OCI-M2 (cell line): ENCODE results near the gene B4GALT2.

Experiments
- DNase-seq: peaks from one replicate; lab custom pipeline; 2025; ENCODE audit not compliant: unreplicated experiment; lab: John Stamatoyannopoulos, UW

Gene B4GALT2

GRCh38 chr1:43946236-43947060 lies 32.6 kb upstream of the B4GALT2 start, which contains the start of gene IPO13:
IPO13 (plus strand) TSS chr1:43946950; CDS start chr1:43947601, 651 bp downstream.
- DNase-seq = peak; percentile 86

GRCh38 chr1:43947061-43947873 lies 31.7 kb upstream of the B4GALT2 start:
- no peak for DNase-seq

- DNase-seq = no peak
Measured at GRCh38 chr1:43947874-43948437, 31.1 kb upstream of the B4GALT2 start.

- DNase-seq = no peak
Measured at GRCh38 chr1:43949678-43950077, 29.3 kb upstream of the B4GALT2 start.

GRCh38 chr1:43951021-43951985 lies 27.7 kb upstream of the B4GALT2 start:
- no peak for DNase-seq

GRCh38 chr1:43952731-43953346 lies 26.2 kb upstream of the B4GALT2 start:
- no peak for DNase-seq

GRCh38 chr1:43953361-43953760 lies 25.6 kb upstream of the B4GALT2 start:
- no peak for DNase-seq

- DNase-seq = no peak
Measured at GRCh38 chr1:43954036-43954435, 25.0 kb upstream of the B4GALT2 start.

GRCh38 chr1:43956234-43956633 lies 22.8 kb upstream of the B4GALT2 start:
- DNase-seq = no peak

- no peak for DNase-seq
Measured at GRCh38 chr1:43957407-43958040, 21.5 kb upstream of the B4GALT2 start.

GRCh38 chr1:43958351-43959255 lies 20.4 kb upstream of the B4GALT2 start:
- no peak for DNase-seq

GRCh38 chr1:43960798-43961197 lies 18.2 kb upstream of the B4GALT2 start:
- DNase-seq = no peak

GRCh38 chr1:43961692-43962091 lies 17.3 kb upstream of the B4GALT2 start:
- DNase-seq = no peak

- DNase-seq = no peak
Measured at GRCh38 chr1:43962324-43962723, 16.7 kb upstream of the B4GALT2 start.

- DNase-seq = no peak
Measured at GRCh38 chr1:43963006-43963405, 16.0 kb upstream of the B4GALT2 start.

GRCh38 chr1:43963890-43964289 lies 15.1 kb upstream of the B4GALT2 start:
- DNase-seq = no peak

GRCh38 chr1:43965316-43965715 lies 13.7 kb upstream of the B4GALT2 start:
- DNase-seq = no peak

- DNase-seq = no peak
Measured at GRCh38 chr1:43968348-43968948, 10.6 kb upstream of the B4GALT2 start.
